AML-193 (cell line): ENCODE data around the gene NVL.

Source experiments
- DNase-seq, 2 experiments: peaks; one replicate each; lab custom pipeline; 2025; lab: John Stamatoyannopoulos, UW

Gene NVL

DNA sequence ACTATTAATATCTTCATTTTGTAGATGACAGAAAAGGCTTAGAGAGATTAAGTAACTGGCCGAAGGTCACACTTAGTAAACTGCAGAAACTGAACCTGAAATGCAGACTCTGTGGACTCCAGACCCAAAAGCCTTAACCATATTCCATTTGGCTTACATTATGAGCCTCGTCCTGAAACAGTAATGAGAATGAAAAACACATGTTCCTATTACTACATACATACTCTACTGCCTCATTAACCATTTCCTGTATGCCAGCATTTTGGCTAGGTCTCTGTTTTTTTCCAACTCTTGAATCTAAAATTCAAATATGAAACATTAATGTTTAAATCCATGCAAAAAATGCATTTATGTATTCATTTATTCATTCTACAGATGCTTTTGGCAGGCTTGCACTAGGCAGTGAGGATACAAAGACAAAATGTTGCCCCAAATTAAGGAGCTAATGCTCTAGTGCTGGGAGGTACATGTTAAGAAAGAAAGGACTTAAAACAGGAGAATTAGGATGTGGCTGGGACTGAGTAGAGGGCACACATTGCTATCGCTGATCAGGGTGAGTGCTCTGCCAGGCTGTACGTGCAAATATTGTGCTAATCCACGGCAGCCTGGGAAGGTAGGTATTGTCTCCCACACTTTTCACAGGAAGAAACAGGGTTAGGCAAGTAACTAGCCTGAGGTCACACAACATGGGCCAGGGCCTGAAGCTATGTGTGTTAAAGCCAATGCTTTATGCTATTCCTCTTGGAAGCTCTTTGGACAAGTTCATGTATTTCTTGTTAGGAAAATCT is 133.0 kb downstream of the NVL start:
- no peak for DNase-seq

DNA sequence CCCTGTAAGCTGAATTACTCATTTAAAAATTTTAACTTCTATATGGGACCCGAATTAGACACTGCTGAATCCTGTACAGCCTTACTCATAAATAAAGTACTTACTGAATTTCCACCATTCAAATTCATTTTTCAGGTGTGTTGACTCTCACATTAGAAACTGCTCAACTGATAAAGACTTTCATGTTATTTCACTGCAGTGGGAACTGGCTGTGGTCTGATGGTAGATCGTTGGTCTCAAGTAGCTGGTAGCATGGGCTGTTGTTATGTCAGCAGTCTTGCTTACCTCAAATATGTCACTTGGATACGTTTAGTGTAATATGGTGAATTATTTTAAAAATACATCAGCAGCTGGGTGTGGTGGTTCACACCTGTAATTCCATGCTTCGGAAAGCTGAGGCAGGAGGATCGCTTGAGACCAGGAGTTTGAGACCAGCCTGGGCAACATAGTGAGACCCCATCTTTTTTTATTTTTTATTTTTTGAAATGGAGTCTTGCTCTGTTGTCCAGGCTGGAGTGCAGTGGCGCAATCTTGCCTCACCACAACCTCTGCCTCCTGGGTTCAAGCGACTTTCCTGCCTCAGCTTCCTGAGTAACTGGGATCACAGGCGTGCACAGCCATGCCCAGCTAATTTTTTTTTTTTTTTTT is 136.5 kb downstream of the NVL start:
- no peak for DNase-seq

DNA sequence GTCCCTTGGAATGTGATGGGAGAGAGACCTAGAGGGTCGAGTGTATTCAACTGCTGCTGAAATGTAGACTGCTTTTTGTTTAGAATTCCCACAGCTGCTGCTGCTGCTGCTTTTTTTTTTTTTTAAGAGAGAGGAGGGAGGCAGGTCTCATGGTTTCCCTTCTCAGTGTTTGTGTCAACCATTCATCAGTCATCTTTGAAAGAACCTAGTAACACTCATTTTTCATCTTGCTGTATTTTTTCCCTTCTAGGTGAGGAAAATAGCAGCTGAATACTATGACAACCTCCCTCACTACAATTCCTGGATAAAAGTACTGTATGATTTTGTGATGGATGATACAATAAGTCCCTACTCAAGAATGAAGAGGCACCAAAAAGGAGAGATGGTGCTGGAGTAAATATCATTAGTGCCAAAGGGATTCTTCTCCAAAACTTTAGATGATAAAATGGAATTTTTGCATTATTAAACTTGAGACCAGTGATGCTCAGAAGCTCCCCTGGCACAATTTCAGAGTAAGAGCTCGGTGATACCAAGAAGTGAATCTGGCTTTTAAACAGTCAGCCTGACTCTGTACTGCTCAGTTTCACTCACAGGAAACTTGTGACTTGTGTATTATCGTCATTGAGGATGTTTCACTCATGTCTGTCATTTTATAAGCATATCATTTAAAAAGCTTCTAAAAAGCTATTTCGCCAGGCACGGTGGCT is 137.7 kb downstream of the NVL start:
- DNase-seq: no peak

DNA sequence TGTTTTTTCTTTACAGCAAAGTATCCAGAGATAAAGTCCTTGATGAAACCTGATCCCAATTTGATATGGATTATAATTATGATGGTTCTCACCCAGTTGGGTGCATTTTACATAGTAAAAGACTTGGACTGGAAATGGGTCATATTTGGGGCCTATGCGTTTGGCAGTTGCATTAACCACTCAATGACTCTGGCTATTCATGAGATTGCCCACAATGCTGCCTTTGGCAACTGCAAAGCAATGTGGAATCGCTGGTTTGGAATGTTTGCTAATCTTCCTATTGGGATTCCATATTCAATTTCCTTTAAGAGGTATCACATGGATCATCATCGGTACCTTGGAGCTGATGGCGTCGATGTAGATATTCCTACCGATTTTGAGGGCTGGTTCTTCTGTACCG is 140.4 kb downstream of the NVL start:
- no peak for DNase-seq

DNA sequence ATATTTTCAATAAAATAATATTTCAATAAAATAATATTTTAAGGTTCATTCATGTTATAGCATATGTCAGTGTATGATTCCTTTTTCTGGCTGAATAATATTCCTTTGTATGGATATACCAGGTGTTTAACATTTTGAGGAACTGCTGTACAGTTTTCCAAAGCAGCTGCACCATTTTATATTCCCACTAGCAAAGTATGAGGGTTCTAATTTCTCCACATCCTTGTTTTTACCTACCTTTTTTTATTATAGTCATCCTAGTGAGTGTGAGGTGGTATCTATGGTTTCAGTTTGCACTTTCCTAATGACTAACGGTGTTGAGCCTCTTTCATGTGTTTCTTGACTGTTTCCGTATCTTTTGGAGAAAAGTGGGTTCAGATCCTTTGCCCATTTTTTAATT is 141.7 kb downstream of the NVL start:
- no peak for DNase-seq

DNA sequence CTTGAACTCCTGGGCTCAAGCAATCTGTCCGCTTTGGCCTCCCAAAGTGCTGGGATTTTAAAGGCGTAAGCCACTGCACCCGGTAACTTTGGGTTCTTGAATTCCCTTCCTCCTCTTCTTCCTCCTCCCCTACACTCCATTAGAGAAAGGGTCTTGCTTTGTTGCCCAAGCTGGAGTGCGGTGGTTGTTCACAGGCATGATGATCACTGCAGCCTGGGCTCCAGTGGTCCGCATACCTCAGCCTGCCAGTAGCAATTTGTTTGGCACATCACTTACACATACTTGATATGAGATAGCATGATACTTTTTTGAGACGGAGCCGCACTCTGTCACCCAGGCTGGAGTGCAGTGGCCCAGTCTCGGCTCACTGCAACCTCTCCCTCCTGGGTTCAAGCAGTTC is 144.8 kb downstream of the NVL start:
- DNase-seq: no peak

DNA sequence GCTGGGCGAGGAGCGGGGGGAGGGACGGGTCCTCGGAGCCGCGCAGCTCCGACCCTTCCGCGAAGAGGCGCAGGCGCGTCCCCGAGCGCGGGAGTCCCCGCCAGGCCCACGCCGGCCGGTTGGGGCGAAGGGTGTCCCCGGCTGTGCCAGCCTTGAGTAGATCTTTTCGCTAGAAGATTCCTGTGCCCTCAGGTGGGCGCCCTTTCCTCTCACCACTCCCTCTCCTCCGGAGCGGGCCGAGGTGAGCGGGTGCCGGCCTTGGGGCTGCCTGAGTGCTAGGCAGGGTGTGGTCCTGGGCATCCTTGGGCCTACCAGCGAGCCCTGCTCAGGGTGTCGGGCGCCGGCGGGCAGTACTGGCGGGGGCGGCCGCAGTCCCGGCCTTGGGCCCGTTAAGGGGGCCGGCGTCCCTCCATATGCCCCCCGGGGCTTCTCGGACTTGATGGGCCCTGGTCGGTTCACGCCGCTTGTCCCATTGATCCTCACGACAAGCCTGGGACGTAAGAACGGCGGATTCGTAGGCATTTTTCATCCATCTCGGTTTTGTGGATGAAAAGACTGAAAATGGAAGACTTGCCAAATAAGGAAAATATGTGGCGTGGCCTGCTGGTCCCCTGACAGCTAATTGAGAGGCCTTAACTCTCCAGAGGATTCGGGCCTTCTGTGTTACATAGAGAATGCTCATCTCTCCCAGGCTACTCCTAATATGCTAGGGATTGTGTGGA is 146.2 kb downstream of the NVL start:
- peak in 1 of 2 experiments; percentile 53 for DNase-seq

DNA sequence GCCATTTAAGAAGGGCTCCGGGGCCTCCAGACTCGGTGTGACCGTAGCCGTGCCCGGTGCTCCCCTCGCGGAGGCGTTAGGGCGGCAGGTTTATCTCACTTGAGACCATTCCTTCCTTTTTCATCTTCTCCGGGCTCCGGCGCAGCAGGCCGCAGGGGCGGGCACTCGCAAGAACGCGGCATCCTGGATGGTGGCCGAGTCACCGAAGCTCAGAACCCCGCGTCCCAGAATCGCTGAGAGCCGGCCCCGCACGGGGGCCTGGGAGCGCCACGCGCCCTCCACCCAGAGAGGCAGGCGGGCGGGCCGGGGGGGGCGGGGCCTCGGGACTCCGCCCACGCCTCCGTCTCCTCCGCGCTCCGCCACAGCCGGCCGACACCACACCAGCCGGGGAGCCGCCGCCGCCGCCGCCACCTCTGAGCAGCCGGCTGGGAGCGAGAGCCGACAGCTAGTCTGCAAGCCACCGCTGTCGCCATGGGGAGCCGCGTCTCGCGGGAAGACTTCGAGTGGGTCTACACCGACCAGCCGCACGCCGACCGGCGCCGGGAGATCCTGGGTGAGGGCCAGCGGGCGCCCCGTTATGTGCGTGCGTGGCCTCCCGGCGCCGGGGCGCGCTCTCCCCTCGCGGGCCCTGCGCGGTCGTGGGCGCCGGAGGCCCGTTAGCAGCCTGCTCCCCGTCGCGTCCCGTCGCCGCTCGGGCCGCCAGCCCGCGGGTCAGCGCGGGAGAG is 146.9 kb downstream of the NVL start, which contains the start of gene DEGS1:
DEGS1 (plus strand) TSS at position 375 of the 725 bp plus-strand sequence; CDS start at position 472, 97 bp downstream.
- peak; percentile 73 to 76 for DNase-seq

DNA sequence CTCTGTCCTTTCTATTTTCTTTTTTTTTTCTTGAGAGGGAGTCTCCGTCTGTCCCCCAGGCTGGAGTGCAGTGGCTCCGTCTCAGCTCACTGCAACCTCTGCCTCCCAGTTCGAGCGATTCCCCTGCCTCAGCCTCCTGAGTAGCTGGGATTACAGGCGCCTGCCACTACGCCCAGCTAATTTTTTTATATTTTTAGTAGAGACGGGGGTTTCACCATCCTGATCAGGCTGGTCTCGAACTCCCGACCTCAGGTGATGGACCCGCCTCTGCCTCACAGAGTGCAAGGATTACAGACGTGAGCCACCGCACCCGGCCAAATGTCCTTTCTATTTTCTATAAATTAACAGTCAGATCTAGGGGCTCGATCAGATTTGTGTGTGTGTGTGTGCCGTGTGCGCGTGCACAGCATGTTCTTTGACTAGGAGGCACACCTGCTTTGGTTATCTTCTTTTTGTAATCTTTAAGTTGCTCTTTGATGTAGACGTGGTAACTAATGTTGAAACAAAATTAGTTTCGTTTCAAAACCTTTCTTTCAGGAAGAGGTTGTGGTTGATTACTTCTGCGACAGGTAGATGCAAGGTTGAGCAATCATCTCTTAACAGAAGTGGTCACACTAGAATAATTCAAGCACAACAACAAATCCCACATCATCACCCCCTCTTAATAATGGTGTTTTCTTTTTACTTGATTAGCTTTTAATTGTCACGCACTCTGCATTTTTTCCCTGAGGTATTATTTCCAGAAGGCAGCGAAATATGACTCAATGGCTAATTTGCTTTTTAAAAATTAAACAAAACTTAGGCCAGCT is 147.7 kb downstream of the NVL start:
- peak in 1 of 2 experiments; percentile 51 for DNase-seq

DNA sequence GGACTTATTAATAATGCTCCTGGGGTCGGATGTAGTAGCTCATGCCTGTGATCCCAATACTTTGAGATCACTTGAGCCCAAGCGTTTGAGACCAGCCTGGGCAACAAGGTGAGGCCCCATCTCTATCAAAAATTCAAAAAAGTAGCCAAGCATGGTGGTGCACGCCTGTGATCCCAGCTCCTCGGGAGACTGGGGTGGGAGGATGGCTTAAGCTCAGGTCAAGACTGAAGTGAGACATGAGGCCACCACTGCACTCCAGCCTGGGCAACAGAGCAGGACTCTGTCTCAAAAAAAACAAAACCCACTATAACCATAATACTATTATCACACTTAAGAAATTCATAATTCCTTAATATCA is 148.5 kb downstream of the NVL start:
- no peak for DNase-seq

DNA sequence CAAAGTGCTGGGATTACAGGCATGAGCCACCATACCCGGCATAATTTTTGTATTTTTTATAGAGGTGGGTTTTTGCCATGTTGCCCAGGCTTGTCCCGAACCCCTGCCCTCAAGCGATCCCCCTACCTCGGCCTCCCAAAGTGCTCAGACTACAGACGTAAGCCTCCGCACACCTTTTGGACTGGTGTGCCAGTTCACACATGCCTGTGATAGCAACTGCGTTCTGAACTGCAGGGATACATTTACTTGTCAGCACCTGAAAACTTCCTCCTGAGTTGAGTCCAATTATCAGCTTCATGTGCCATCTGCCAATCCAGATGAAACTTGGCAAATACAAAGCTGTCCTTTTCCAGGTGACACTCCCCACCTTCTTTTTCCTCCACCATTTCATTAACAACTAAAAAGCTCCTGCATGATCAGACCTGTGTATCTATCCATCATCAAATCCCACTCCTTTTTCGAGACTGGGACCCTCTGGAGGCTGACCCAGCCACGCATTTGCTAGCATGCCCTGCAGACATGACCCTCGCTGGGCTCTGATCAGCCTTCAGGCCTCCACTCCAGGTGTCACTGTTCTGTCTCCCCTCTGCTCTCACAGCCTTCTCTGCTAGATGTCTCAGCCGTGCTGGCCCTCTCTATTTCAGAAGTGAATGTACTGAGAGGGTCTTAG is 149.1 kb downstream of the NVL start:
- DNase-seq: no peak

DNA sequence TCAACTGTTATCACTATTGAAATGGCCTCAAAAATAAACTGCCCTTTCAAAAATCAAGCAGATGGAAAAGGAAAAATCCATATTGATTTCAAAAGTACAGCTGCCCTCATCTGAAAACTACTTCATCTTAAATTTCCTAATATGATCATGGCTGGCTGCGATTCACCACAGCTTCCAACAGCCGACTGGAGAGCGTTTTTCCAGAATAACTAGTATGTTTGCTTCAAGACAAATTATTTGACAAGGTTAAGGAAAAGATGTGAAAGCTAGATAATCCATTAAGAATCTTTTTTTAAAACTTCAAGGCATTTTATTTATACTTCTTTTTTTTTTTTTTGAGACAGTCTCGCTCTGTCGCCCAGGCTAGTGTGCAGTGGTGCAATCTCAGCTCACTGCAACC is 151.1 kb downstream of the NVL start:
- no peak for DNase-seq

DNA sequence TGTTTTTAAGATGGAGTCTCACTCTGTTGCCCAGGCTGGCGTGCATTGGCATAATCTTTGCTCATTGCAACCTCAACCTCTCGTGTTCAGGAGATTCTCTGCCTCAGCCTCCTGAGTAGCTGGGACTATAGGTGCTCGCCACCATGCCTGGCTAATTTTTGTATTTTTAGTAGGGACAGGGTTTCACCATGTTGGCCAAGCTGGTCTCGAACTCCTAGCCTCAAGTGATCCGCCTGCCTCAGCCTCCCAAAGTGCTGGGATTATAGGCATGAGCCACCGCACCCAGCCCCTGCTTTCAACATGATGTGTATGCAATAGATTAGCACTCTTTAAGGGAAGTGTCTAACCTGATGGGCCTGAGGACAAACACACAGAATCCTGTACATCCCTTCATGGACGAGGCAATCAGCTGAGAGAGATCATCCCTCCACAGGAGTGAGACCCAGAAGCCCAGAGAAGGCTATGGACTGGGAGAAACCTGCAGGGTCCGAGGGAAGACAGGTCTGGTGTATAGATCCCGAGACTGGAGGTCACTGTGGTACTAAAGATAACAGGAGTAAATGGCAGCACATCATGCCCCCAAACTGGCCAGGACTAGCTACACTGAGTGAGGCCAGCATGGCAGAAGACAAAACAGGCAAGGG is 152.5 kb downstream of the NVL start:
- DNase-seq: no peak
